Skeletal muscle tissue (tissue), 4 donors: ENCODE data around the gene SCARB2. TPM values are rescaled to one million over a fixed set of nuclear protein-coding genes. Genes with fewer than 3 reads are reported as not detected.

Experiments used
- H3K27ac ChIP-seq: one replicate; pipeline ENCODE4 v1.7.0; 2013; ENCODE audit warnings: mild to moderate bottlenecking, low read depth, low read length, inconsistent platforms
- H3K27me3 ChIP-seq, 3 donors: one replicate each; pipeline ENCODE4 v1.7.0; 2013; ENCODE audit warnings: low read length in 3 of 3; ENCODE audit not compliant: control insufficient read depth in 3 of 3, insufficient read depth in 3 of 3
- H3K36me3 ChIP-seq, 3 donors: one replicate each; pipeline ENCODE4 v1.7.0; 2013; ENCODE audit warnings: low read length in 3 of 3; ENCODE audit not compliant: control insufficient read depth in 3 of 3, insufficient read depth in 3 of 3
- H3K4me1 ChIP-seq, 3 donors: one replicate each; pipeline ENCODE4 v1.7.0; 2013; ENCODE audit warnings: low read length in 3 of 3, mild to moderate bottlenecking in 3 of 3; ENCODE audit not compliant: control insufficient read depth in 3 of 3, insufficient read depth in 3 of 3
- H3K4me3 ChIP-seq, 3 donors: one replicate each; pipeline ENCODE4 v1.7.0; 2013; ENCODE audit warnings: low read length in 3 of 3
- H3K9ac ChIP-seq, 3 donors: one replicate each; pipeline ENCODE4 v1.7.0; 2013; ENCODE audit warnings: low read length in 3 of 3, mild to moderate bottlenecking in 3 of 3, moderate library complexity in 2 of 3, low read depth in 1 of 3
- H3K9me3 ChIP-seq, 3 donors: one replicate each; pipeline ENCODE4 v1.7.0; 2013; ENCODE audit warnings: low read length in 3 of 3; ENCODE audit not compliant: control insufficient read depth in 3 of 3
- total RNA-seq: library from RNA; depleted of rRNA; stranded (reverse); fragments of >200 nt; gene quantifications from one replicate; pipeline ENCODE4 v1.2.3, GENCODE V29; 2014
- donor health status: Osteomylitis.

Gene SCARB2
- total RNA-seq, 1 donor from 2014 or later = 125 TPM

- Histone ChIP-seq H3K9ac (peak overlapping the region; percentile 86 to 98 (median 97)), H3K4me3 (peak overlapping the region; percentile 82 to 98 (median 94)), H3K27me3 (no peaks in the 10 kb centered on the region), H3K27ac (peak overlapping the region; percentile 97), H3K36me3 (no peaks in the 10 kb centered on the region), H3K9me3 (no peaks in the 10 kb centered on the region), H3K4me1 (peaks cover 76 to 95% (median 82%) of the 10 kb centered on the region in 3 donors)
Measured at GRCh38 chr4:76214177-76214675, 602 bp upstream of the SCARB2 start.

GRCh38 chr4:76212851-76213414, 691 bp downstream of the SCARB2 start:
- H3K9me3 ChIP-seq = no peaks in the 10 kb centered on the region

GRCh38 chr4:76211769-76212708, 1.6 kb downstream of the SCARB2 start:
- Histone ChIP-seq H3K4me1 (peaks cover 79 to 90% (median 88%) of the 10 kb centered on the region in 3 donors), H3K36me3 (no peaks in the 10 kb centered on the region), H3K27ac (peak overlapping the region; percentile 97), H3K9ac (peak overlapping the region; percentile 95 to 98 (median 96)), H3K9me3 (no peaks in the 10 kb centered on the region), H3K4me3 (peak overlapping the region; percentile 94 to 99 (median 98)), H3K27me3 (no peaks in the 10 kb centered on the region)

More at GRCh38 chr4:76212851-76213414, 691 bp downstream of the SCARB2 start:
- Histone ChIP-seq H3K36me3 (no peaks in the 10 kb centered on the region), H3K27ac (peak overlapping the region; percentile 97), H3K27me3 (no peaks in the 10 kb centered on the region), H3K4me3 (peak overlapping the region; percentile 94 to 99 (median 98)), H3K4me1 (peaks cover 74 to 92% (median 86%) of the 10 kb centered on the region in 3 donors), H3K9ac (peak overlapping the region; percentile 95 to 98 (median 96))

- H3K9me3 ChIP-seq = no peaks in the 10 kb centered on the region
Measured at GRCh38 chr4:76210452-76210851, 3.2 kb downstream of the SCARB2 start.

GRCh38 chr4:76209881-76210280, 3.7 kb downstream of the SCARB2 start:
- no peaks in the 10 kb centered on the region for H3K27me3 ChIP-seq
- H3K9me3 ChIP-seq = no peaks in the 10 kb centered on the region
- H3K4me1 ChIP-seq = peaks cover 76 to 84% (median 83%) of the 10 kb centered on the region in 3 donors
- H3K36me3 ChIP-seq = no peaks in the 10 kb centered on the region
- H3K9ac ChIP-seq = peak overlapping the region; percentile 1 to 98 (median 95)
- H3K4me3 ChIP-seq = peak overlapping the region; percentile 33 to 49 (median 39)
- peak overlapping the region; percentile 97 for H3K27ac ChIP-seq

More at GRCh38 chr4:76210452-76210851, 3.2 kb downstream of the SCARB2 start:
- Histone ChIP-seq H3K36me3 (no peaks in the 10 kb centered on the region), H3K27me3 (no peaks in the 10 kb centered on the region), H3K27ac (peak overlapping the region; percentile 97), H3K4me3 (peak overlapping the region; percentile 9 to 98 (median 15)), H3K9ac (peak overlapping the region; percentile 95 to 98 (median 96)), H3K4me1 (peaks cover 76 to 87% (median 86%) of the 10 kb centered on the region in 3 donors)

- Histone ChIP-seq H3K4me1 (peaks cover 80 to 86% (median 86%) of the 10 kb centered on the region in 3 donors), H3K9me3 (no peaks in the 10 kb centered on the region), H3K36me3 (no peaks in the 10 kb centered on the region), H3K9ac (peak overlapping the region; percentile 71 to 78 (median 71)), H3K4me3 (peak overlapping the region; percentile 56 to 67 (median 63)), H3K27ac (peak overlapping the region; percentile 97), H3K27me3 (no peaks in the 10 kb centered on the region)
Measured at GRCh38 chr4:76208005-76208765, 5.4 kb downstream of the SCARB2 start.

GRCh38 chr4:76207549-76207948, 6.1 kb downstream of the SCARB2 start:
- peak overlapping the region; percentile 97 for H3K27ac ChIP-seq
- H3K9ac ChIP-seq = peak overlapping the region in 1 of 3 donors; percentile 1
- H3K9me3 ChIP-seq = no peaks in the 10 kb centered on the region
- no peak overlapping the region for H3K4me3 ChIP-seq
- H3K27me3 ChIP-seq = no peaks in the 10 kb centered on the region
- no peaks in the 10 kb centered on the region for H3K36me3 ChIP-seq
- H3K4me1 ChIP-seq = peaks cover 83 to 84% (median 84%) of the 10 kb centered on the region in 3 donors

GRCh38 chr4:76206222-76206942, 7.2 kb downstream of the SCARB2 start:
- peak overlapping the region; percentile 27 to 51 (median 39) for H3K9ac ChIP-seq
- no peaks in the 10 kb centered on the region for H3K36me3 ChIP-seq
- peaks cover 76 to 79% (median 78%) of the 10 kb centered on the region in 3 donors for H3K4me1 ChIP-seq
- no peaks in the 10 kb centered on the region for H3K27me3 ChIP-seq
- H3K9me3 ChIP-seq = no peaks in the 10 kb centered on the region
- peak overlapping the region in 2 of 3 donors; percentile 16 to 28 for H3K4me3 ChIP-seq
- peak overlapping the region; percentile 97 for H3K27ac ChIP-seq

- peaks cover 77 to 79% (median 79%) of the 10 kb centered on the region in 3 donors for H3K4me1 ChIP-seq
- no peaks in the 10 kb centered on the region for H3K9me3 ChIP-seq
- H3K4me3 ChIP-seq = no peak overlapping the region
- no peaks in the 10 kb centered on the region for H3K36me3 ChIP-seq
- no peaks in the 10 kb centered on the region for H3K27me3 ChIP-seq
- peak overlapping the region; percentile 97 for H3K27ac ChIP-seq
- H3K9ac ChIP-seq = peak overlapping the region in 2 of 3 donors; percentile 39 to 51
Measured at GRCh38 chr4:76205476-76205875, 8.1 kb downstream of the SCARB2 start.
